ENCODE results near the gene ZMAT3. TPM values are rescaled to one million over a fixed set of nuclear protein-coding genes. Genes with fewer than 3 reads are reported as not detected.

Gene ZMAT3
- total and polyA plus RNA-seq, 2 of the 13 experiments (the other 11 are each of a cell fraction or from before 2014, with no cell fraction given), result 11.4 to 11.7 TPM

DNA sequence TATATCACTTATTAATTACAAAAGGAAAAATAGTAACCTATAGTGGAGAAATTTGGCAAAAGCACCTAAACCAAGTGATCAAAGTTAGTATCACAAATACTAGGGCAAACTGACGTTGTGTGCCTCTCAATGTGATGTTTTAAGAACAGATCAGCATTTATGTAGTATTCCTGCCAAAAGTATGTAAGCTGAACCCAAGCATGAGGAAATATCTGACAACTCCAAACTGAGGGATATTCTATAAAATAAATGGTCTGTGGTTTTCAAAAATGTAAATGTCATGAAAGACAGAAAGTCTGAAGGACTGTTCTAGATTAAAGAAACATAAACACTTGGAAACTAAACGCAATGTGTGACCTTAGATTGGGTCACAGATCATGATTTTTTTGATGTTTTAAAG is 42.3 kb upstream of the ZMAT3 start:
- no peaks in the 10 kb centered on the region for H3K36me3 ChIP-seq (replicated peaks in 1 of 2; ENCODE audit: control insufficient read depth in 1 of 2, insufficient read depth in 2 of 2, low read length in 2 of 2)
- ChIA-PET CTCF (ENCODE audit: low intra/inter-chr PET ratio, low total read pairs) (no interaction called here), POLR2A (no interaction called here)
- no TSS peak for BruUV-seq (replicated peaks)
- ATAC-seq, result no peak
- H4K20me1 ChIP-seq (ENCODE audit: insufficient read depth, low read length), result no peaks in the 10 kb centered on the region
- H3K4me1 ChIP-seq (ENCODE audit: insufficient read depth, low read length), result no peaks in the 10 kb centered on the region
- WGBS (ENCODE audit: low lambda C conversion rate), result 5% methylated on average over 2 of the region's 2 CpGs
- FAIRE-seq, result no peak
- H2AFZ ChIP-seq (ENCODE audit: low read length), result no peak overlapping the region
- no peak overlapping the region for H3K4me3 ChIP-seq (replicated peaks in 1 of 3; ENCODE audit: insufficient read depth in 1 of 3, low read depth in 2 of 3, low read length in 3 of 3)
- H3K9ac ChIP-seq (ENCODE audit: insufficient read depth, low read depth, low read length), result no peak overlapping the region
- no peaks in the 10 kb centered on the region for H3K79me2 ChIP-seq (ENCODE audit: insufficient read depth, low read length)
- TF ChIP-seq CENPX (CRISPR knock-in tag; IDR thresholded peaks at IDR 0.05), result no peak
- TF ChIP-seq RXRB (CRISPR knock-in tag; IDR thresholded peaks at IDR 0.05; ENCODE audit: borderline replicate concordance), result no peak
- TF ChIP-seq, protein P1, sequence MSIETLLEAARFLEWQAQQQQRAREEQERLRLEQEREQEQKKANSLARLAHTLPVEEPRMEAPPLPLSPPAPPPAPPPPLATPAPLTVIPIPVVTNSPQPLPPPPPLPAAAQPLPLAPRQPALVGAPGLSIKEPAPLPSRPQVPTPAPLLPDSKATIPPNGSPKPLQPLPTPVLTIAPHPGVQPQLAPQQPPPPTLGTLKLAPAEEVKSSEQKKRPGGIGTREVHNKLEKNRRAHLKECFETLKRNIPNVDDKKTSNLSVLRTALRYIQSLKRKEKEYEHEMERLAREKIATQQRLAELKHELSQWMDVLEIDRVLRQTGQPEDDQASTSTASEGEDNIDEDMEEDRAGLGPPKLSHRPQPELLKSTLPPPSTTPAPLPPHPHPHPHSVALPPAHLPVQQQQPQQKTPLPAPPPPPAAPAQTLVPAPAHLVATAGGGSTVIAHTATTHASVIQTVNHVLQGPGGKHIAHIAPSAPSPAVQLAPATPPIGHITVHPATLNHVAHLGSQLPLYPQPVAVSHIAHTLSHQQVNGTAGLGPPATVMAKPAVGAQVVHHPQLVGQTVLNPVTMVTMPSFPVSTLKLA (IDR thresholded peaks at IDR 0.05), result no peak
- no peak for TF ChIP-seq ZSCAN22 (CRISPR knock-in tag; IDR thresholded peaks at IDR 0.05)
- TF ChIP-seq ZNF652 (CRISPR knock-in tag; IDR thresholded peaks at IDR 0.05; ENCODE audit: borderline replicate concordance, low read depth), result no peak
- no peak for TF ChIP-seq IKZF4 (CRISPR knock-in tag; IDR thresholded peaks at IDR 0.05; ENCODE audit: borderline replicate concordance, low read depth, not compliant biosample characterization)
- TF ChIP-seq, protein P2, sequence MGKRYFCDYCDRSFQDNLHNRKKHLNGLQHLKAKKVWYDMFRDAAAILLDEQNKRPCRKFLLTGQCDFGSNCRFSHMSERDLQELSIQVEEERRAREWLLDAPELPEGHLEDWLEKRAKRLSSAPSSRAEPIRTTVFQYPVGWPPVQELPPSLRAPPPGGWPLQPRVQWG (CRISPR knock-in tag; IDR thresholded peaks at IDR 0.05; ENCODE audit: borderline replicate concordance, low read depth), result no peak
- TF ChIP-seq, protein P3, sequence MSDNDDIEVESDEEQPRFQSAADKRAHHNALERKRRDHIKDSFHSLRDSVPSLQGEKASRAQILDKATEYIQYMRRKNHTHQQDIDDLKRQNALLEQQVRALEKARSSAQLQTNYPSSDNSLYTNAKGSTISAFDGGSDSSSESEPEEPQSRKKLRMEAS (IDR thresholded peaks at IDR 0.05), result no peak
- TF ChIP-seq ZNF552 (CRISPR knock-in tag; IDR thresholded peaks at IDR 0.05; ENCODE audit: borderline replicate concordance), result no peak
- TF ChIP-seq TEAD2 (CRISPR knock-in tag; IDR thresholded peaks at IDR 0.05), result no peak
- TF ChIP-seq MIER2 (CRISPR knock-in tag; IDR thresholded peaks at IDR 0.05), result no peak
- no peak for TF ChIP-seq ZNF564 (CRISPR knock-in tag; IDR thresholded peaks at IDR 0.05)
- no peak for TF ChIP-seq ZNF674 (CRISPR knock-in tag; IDR thresholded peaks at IDR 0.05; ENCODE audit: low read depth)
- intact Hi-C loops (cut with micrococcal nuclease; ENCODE audit: unreplicated experiment) (no loop called here), in situ Hi-C loops (cut with HindIII; ENCODE audit: extremely low pct_ligation_motif_present, low pct_unique_long_range_greater_than_20kb) (no loop called here)
- DNase-seq (ENCODE audit: low spot score), result no peak
- H3K27me3 ChIP-seq (ENCODE audit: control insufficient read depth in 1 of 2, insufficient read depth in 2 of 2, low read length in 2 of 2), result no peaks in the 10 kb centered on the region; a peak in 1 of 5 replicates
- no peak overlapping the region for H3K4me2 ChIP-seq (ENCODE audit: low read depth, low read length)
- H3K9me3 ChIP-seq (ENCODE audit: low read length), result no peaks in the 10 kb centered on the region
- H3K27ac ChIP-seq (ENCODE audit: extremely low read length, insufficient read depth, low read length), result no peak overlapping the region
